SK-N-MC (cell line): ENCODE measurements around the gene SRPRB.
A peak's percentile ranks its signal among the peaks of the same experiment; 100 is the strongest.

Experiments used
- EZH2 ChIP-seq: fragments of 200-600 bp; sonication (generic); IDR thresholded peaks from one replicate; pipeline ENCODE4 v1.6.1; 2017; ENCODE audit warnings: antibody characterized with exemption
- POLR2AphosphoS5 ChIP-seq: IDR thresholded peaks from 2 replicates; pipeline ENCODE4 v1.6.1; 2012; ENCODE audit warnings: mild to moderate bottlenecking, low read depth, low read length, borderline replicate concordance

GRCh38 chr3:133805702-133806475 is at the start of gene SRPRB:
- TF ChIP-seq EZH2 (no peak), POLR2AphosphoS5 (peak; percentile 98)
